OCI-LY3 (cell line): ENCODE measurements around the gene CCL4L2.
"Not testable (repeated sequence)": the region's sequence is repeated elsewhere in the genome, so short reads cannot be mapped to it uniquely, and the experiment has no call there.

ENCODE experiments used
- H2AFZ ChIP-seq: fragments of 200-600, 300-600 bp; shearing (Covaris generic); 2 replicates; pipeline ENCODE4 v1.6.0; 2014; ENCODE audit warnings: antibody characterized with exemption, low read depth, low read length
- H3K27ac ChIP-seq: fragments of 200-600, 300-600 bp; sonication (generic); 2 replicates; pipeline ENCODE4 v1.5.1; 2014; ENCODE audit warnings: mild to moderate bottlenecking, low read length, moderate library complexity, mixed read lengths
- H3K27me3 ChIP-seq: fragments of 200-600, 300-600 bp; sonication (generic); 2 replicates; pipeline ENCODE4 v1.6.1; 2014; ENCODE audit warnings: low read depth, low read length, mixed read lengths
- H3K36me3 ChIP-seq: fragments of 200-600, 300-600 bp; sonication (generic); replicated peaks from 2 replicates; pipeline ENCODE3; 2014; ENCODE audit warnings: low read depth, low read length, mixed read lengths
- H3K4me1 ChIP-seq: fragments of 300-600, 200-600 bp; sonication (generic); 2 replicates; pipeline ENCODE4 v1.6.1; 2014; ENCODE audit warnings: low read length, mixed read lengths
- H3K4me2 ChIP-seq: fragments of 200-600, 300-600 bp; sonication (generic); 2 replicates; pipeline ENCODE4 v1.6.1; 2014; ENCODE audit warnings: low read length, mixed read lengths
- H3K4me3 ChIP-seq: fragments of 300-600, 200-600 bp; sonication (generic); 2 replicates; pipeline ENCODE4 v1.5.1; 2014; ENCODE audit warnings: antibody characterized with exemption, mild to moderate bottlenecking, low read length, moderate library complexity
- H3K79me2 ChIP-seq: fragments of 300-600, 200-600 bp; shearing (Covaris generic); 2 replicates; pipeline ENCODE4 v1.6.1; 2014; ENCODE audit warnings: mild to moderate bottlenecking, low read length, mixed read lengths
- H3K9ac ChIP-seq: fragments of 300-600, 200-600 bp; shearing (Covaris generic); 2 replicates; pipeline ENCODE4 v1.6.0; 2014; ENCODE audit warnings: mild to moderate bottlenecking, low read length, moderate library complexity
- H3K9me3 ChIP-seq: fragments of 200-600, 300-600 bp; shearing (Covaris generic); 2 replicates; pipeline ENCODE4 v1.6.1; 2014; ENCODE audit warnings: low read length, mixed read lengths; ENCODE audit not compliant: insufficient read depth
- H4K20me1 ChIP-seq: fragments of 200-600, 300-600 bp; sonication (generic); 2 replicates; pipeline ENCODE4 v1.6.1; 2016; ENCODE audit warnings: low read length, mixed read lengths; ENCODE audit not compliant: insufficient read depth
- CTCF ChIP-seq: fragments of 200-600, 300-600 bp; sonication (generic); IDR thresholded peaks from 2 replicates; pipeline ENCODE4 v1.5.1; 2014; ENCODE audit warnings: antibody characterized with exemption, low read length, low read depth
- EZH2phosphoT487 ChIP-seq: fragments of 200-600 bp; shearing (Covaris generic); IDR thresholded peaks from 2 replicates; pipeline ENCODE4 v1.6.1; 2018; ENCODE audit warnings: antibody characterized with exemption, mixed run types, low read depth

CCL4L2 gene

GRCh38 chr17:36210439-36211211 lies at the start of gene CCL4L2:
TSS of gene CCL4L2 (plus strand) at chr17:36211063.
- not testable (repeated sequence) for H3K4me2 ChIP-seq, H3K27ac ChIP-seq, H3K4me1 ChIP-seq, H3K27me3 ChIP-seq, H3K9me3 ChIP-seq, H3K36me3 ChIP-seq, H3K4me3 ChIP-seq, H2AFZ ChIP-seq, H4K20me1 ChIP-seq, H3K9ac ChIP-seq, H3K79me2 ChIP-seq

DNA sequence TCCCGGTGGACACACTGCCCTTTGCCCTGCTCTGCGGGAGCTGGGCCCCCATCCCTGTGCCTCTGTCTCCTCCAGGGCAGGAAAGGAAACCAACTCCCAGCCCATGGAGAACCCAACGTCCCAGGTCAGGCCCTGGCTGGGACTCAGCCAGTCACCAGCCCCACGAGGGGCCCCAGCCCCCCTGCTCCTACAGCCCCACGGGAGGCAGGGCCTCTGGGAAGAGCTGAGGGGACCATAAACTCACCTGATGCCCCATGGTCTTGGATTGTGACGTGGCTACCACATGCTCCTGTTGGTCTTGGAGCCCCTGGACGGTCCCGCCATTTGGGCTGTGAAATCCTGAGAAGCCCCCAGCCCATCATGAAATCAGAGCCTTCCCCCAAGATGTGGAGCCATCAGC lies 42.0 kb upstream of the CCL4L2 start:
- H3K9me3 ChIP-seq, H4K20me1 ChIP-seq, H3K79me2 ChIP-seq, H3K27me3 ChIP-seq, H3K27ac ChIP-seq, H2AFZ ChIP-seq, H3K36me3 ChIP-seq, H3K4me1 ChIP-seq, H3K4me2 ChIP-seq, H3K4me3 ChIP-seq, H3K9ac ChIP-seq: not testable (repeated sequence)

DNA sequence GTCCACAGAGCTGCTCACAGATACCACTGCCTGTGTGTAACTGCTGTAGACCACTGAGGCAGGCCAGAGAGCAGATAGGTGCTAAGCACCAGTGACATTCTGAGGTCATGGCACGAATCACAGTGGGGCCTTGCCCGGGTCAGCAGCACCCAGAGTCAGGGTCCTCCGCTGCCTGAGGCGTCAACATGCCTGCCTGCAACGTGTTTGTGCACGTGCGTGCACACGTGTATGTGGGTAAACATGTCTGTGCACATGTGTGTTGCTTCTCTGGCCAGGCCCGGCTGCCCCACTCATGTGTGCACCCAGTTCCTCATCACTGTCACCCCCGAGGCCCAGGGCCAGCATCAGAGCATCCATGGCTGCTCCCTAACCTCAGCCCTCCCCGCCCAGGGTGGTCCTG lies 34.3 kb upstream of the CCL4L2 start, which contains the start of gene TBC1D3B:
Gene TBC1D3B, minus strand, starts transcription at position 101 of the 400 bp plus-strand sequence. CDS start 1,586 bp downstream, outside the sequence.
- not testable (repeated sequence) for H3K79me2 ChIP-seq, H3K4me2 ChIP-seq, H3K9ac ChIP-seq, H2AFZ ChIP-seq, H3K9me3 ChIP-seq, H3K27me3 ChIP-seq, H3K36me3 ChIP-seq, H4K20me1 ChIP-seq, H3K4me1 ChIP-seq, H3K4me3 ChIP-seq, H3K27ac ChIP-seq

DNA sequence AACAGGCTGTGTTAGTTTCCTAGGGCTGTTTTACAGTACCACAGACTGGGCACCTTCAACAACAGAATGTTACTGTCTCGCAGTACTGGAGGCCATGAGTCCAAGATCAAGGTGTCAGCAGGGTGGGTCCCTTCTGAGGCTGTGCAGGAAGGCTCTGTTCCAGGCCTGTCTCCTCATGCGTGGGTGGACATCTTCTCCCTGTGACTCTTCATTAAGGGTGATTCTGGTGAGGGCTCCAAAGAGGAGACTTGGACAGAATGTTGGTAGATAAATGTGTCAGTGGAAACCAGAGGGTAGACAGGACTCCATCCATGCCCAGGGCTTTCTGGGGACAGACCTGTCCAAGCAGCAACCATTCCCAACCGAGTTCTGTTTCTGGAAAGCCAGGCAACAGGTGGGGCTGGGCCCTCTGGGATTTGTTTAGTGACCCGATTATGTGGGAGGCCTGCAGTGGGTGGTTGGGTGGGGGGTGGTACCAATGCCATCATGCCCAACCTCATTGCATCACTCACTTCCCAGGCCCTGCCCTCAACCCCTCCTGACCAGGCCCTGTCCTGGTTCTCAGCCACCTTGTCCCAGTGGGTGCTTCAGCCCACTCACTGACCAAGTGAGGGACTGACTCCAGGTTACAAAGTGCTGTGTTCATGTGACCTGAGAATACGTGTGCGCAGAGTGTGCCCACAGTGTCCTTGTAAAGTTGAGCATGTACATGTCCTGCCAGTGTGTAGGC lies 29.3 kb upstream of the CCL4L2 start:
- not testable (repeated sequence) for H3K27ac ChIP-seq, H3K27me3 ChIP-seq, H3K4me3 ChIP-seq, H3K9ac ChIP-seq, H3K4me2 ChIP-seq, H3K79me2 ChIP-seq, H3K4me1 ChIP-seq, H2AFZ ChIP-seq, H4K20me1 ChIP-seq, H3K9me3 ChIP-seq, H3K36me3 ChIP-seq

- TF ChIP-seq CTCF (no peak), EZH2phosphoT487 (no peak)
- Histone ChIP-seq H4K20me1 (no peaks in the 10 kb centered on the region), H3K4me2 (no peak overlapping the region)
Measured at GRCh38 chr17:36182176-36183000, 28.5 kb upstream of the CCL4L2 start.

More at GRCh38 chr17:36182176-36183000, 28.5 kb upstream of the CCL4L2 start:
- H3K9me3 ChIP-seq = no peaks in the 10 kb centered on the region
- no peaks in the 10 kb centered on the region for H3K36me3 ChIP-seq
- H3K4me1 ChIP-seq = no peaks in the 10 kb centered on the region
- no peak overlapping the region for H3K4me3 ChIP-seq
- H3K27ac ChIP-seq = no peak overlapping the region
- no peak overlapping the region for H3K9ac ChIP-seq
- H3K79me2 ChIP-seq = no peaks in the 10 kb centered on the region
- no peaks in the 10 kb centered on the region for H3K27me3 ChIP-seq
- H2AFZ ChIP-seq = no peak overlapping the region
